Rectal smooth muscle tissue (tissue), 1 donor: Measurements from ENCODE around the gene PRMT5.
A peak's percentile ranks its signal among the peaks of the same experiment; 100 is the strongest.

Experiments used
- H3K27ac ChIP-seq: one replicate; pipeline ENCODE4 v1.7.0; 2013; ENCODE audit warnings: low read depth, low read length, inconsistent platforms
- H3K27me3 ChIP-seq: one replicate; pipeline ENCODE4 v1.7.0; 2013; ENCODE audit warnings: low read length; ENCODE audit not compliant: control insufficient read depth, insufficient read depth
- H3K36me3 ChIP-seq: one replicate; pipeline ENCODE4 v1.7.0; 2013; ENCODE audit warnings: low read length; ENCODE audit not compliant: control insufficient read depth, insufficient read depth
- H3K4me1 ChIP-seq: one replicate; pipeline ENCODE4 v1.7.0; 2013; ENCODE audit warnings: low read length; ENCODE audit not compliant: control insufficient read depth, insufficient read depth
- H3K4me3 ChIP-seq: one replicate; pipeline ENCODE4 v1.7.0; 2013; ENCODE audit warnings: low read length
- H3K9ac ChIP-seq: one replicate; pipeline ENCODE4 v1.7.0; 2013; ENCODE audit warnings: low read length

The PRMT5 gene

GRCh38 chr14:22887990-22888378 is 41.2 kb downstream of the PRMT5 start:
- no peaks in the 10 kb centered on the region for H3K4me1 ChIP-seq
- H3K27ac ChIP-seq = no peak overlapping the region
- no peaks in the 10 kb centered on the region for H3K27me3 ChIP-seq
- peak overlapping the region; percentile 16 for H3K9ac ChIP-seq
- no peaks in the 10 kb centered on the region for H3K36me3 ChIP-seq
- H3K4me3 ChIP-seq = peak overlapping the region; percentile 62

DNA sequence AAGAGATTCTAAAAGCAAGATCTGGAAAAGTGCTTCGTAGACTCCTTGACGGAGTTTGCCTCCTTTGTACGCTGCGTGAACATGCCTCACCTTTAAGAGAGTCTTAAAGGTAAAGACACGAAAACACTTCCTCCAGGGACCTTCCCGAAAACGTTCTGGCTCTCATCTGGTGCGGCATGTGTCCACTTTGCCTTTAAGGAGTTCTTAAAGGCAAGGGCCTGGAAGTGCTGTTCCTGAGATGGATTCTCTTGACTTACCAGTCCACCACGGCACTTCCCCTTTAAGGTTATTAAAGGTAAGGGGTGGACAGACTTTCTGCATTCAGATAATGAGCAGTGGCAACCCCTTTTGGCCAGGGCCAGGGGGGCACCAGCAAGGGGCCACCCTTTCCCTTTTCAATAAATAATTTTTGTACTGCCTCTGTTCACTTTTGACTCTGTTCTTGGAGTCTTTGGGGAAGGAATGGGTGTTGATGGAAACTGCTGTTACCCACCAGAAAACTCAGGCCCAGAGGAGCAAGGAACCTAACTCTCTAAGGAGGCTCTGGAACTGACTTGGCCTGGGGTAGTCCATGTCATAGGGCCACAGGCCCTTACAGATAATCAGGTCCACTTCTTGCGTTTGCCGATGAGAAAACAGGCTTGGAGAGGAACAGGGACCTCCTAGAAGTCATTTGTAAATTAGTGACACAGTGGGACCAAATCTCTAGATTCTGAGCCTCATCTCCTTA is 41.8 kb downstream of the PRMT5 start:
- Histone ChIP-seq H3K36me3 (no peaks in the 10 kb centered on the region), H3K27me3 (no peaks in the 10 kb centered on the region), H3K9ac (peak overlapping the region; percentile 16), H3K27ac (no peak overlapping the region), H3K4me3 (peak overlapping the region; percentile 62), H3K4me1 (no peaks in the 10 kb centered on the region)

GRCh38 chr14:22886500-22887259 is 42.5 kb downstream of the PRMT5 start:
- Histone ChIP-seq H3K9ac (no peak overlapping the region), H3K4me1 (no peaks in the 10 kb centered on the region), H3K27ac (no peak overlapping the region), H3K4me3 (peak overlapping the region; percentile 65), H3K36me3 (no peaks in the 10 kb centered on the region), H3K27me3 (no peaks in the 10 kb centered on the region)

GRCh38 chr14:22885975-22886374 is 43.2 kb downstream of the PRMT5 start:
- Histone ChIP-seq H3K4me3 (peak overlapping the region; percentile 65), H3K36me3 (no peaks in the 10 kb centered on the region), H3K4me1 (no peaks in the 10 kb centered on the region), H3K27ac (no peak overlapping the region), H3K27me3 (no peaks in the 10 kb centered on the region), H3K9ac (no peak overlapping the region)

- no peaks in the 10 kb centered on the region for H3K27me3 ChIP-seq
- no peak overlapping the region for H3K27ac ChIP-seq
Measured at GRCh38 chr14:22884738-22885523, 44.2 kb downstream of the PRMT5 start.

DNA sequence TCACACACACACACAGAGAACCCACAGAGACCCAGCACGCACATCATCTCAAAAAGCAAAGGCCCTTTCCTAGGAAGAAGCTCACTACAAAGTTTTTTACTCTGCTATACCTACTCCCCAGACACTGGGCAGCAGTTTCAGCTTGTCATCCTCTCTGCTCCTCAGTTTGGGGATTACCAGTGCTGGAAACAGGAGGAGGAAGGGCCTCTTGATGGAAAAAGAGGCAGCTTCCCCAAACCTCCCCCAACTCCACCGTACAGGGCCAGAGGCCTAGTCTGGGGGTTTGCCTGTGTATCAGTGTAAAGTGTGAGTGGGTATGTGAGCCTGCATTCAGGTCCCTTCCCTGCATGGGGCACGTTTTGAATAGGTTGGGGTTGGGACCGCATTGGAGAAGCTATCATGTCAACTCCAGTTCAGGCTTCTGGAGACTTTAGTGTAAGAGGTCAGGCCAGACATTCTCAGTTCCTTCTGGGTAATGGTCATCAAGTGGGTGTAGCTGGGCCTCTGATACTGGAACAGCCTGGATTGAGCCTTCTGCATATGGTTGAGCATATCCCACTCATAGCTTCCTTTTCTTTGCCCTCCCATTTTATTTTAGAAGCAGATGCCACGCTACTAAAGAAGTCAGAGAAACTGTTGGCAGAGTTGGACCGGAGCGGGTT is 45.0 kb downstream of the PRMT5 start:
- Histone ChIP-seq H3K36me3 (no peaks in the 10 kb centered on the region), H3K4me1 (no peaks in the 10 kb centered on the region), H3K9ac (no peak overlapping the region), H3K27me3 (no peaks in the 10 kb centered on the region), H3K4me3 (no peak overlapping the region), H3K27ac (no peak overlapping the region)

More at GRCh38 chr14:22884738-22885523, 44.2 kb downstream of the PRMT5 start:
- Histone ChIP-seq H3K36me3 (no peaks in the 10 kb centered on the region), H3K4me1 (no peaks in the 10 kb centered on the region), H3K9ac (no peak overlapping the region), H3K4me3 (no peak overlapping the region)

- Histone ChIP-seq H3K4me3 (no peak within 1 kb of the TSS), H3K27me3 (no peaks in the 10 kb centered on the region), H3K4me1 (no peaks in the 10 kb centered on the region), H3K27ac (no peak within 1 kb of the TSS), H3K9ac (no peak within 1 kb of the TSS), H3K36me3 (peaks cover 4% of the 10 kb centered on the region)
Measured at GRCh38 chr14:22883173-22883976, 45.8 kb downstream of the PRMT5 start, which contains the start of gene REM2. TSS of gene REM2 (plus strand) at chr14:22883222. CDS start at chr14:22883288, 66 bp downstream.

- Histone ChIP-seq H3K27ac (no peak overlapping the region), H3K36me3 (peaks cover 11% of the 10 kb centered on the region), H3K4me3 (no peak overlapping the region), H3K9ac (no peak overlapping the region), H3K4me1 (no peaks in the 10 kb centered on the region), H3K27me3 (no peaks in the 10 kb centered on the region)
Measured at GRCh38 chr14:22882529-22883172, 46.5 kb downstream of the PRMT5 start.

DNA sequence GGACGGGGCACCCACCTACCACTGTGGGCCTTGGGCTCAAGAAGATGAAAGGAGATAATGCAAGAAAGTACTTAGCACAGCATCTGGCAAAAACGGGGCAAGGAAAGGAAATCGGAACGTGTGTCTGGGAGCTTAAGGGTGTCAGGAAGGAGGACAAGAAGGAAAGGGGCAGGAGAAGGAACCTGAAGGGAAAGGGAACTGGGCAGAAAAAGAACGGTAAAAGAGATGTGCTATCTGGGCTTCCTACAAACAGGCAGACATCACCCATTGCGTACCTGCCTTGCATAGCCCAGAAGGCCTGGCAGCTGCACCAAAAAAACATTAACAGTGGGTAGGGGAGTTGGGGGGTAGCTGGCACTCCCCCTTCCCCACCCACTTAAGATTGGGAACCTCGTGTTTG is 47.1 kb downstream of the PRMT5 start:
- H3K9ac ChIP-seq = no peak overlapping the region

GRCh38 chr14:22878271-22879246 is 50.6 kb downstream of the PRMT5 start:
- H3K4me3 ChIP-seq = no peak overlapping the region
- H3K9ac ChIP-seq = no peak overlapping the region
- H3K36me3 ChIP-seq = peaks cover 44% of the 10 kb centered on the region
- no peaks in the 10 kb centered on the region for H3K4me1 ChIP-seq
- H3K27ac ChIP-seq = no peak overlapping the region
- H3K27me3 ChIP-seq = no peaks in the 10 kb centered on the region

More for the DNA sequence above, 47.1 kb downstream of the PRMT5 start:
- H3K36me3 ChIP-seq = peaks cover 17% of the 10 kb centered on the region
- H3K27me3 ChIP-seq = no peaks in the 10 kb centered on the region
- H3K4me1 ChIP-seq = no peaks in the 10 kb centered on the region
- no peak overlapping the region for H3K27ac ChIP-seq
- H3K4me3 ChIP-seq = no peak overlapping the region
